ENCODE data around the gene SMPD3. TPM values are rescaled to one million over a fixed set of nuclear protein-coding genes. Genes with fewer than 3 reads are reported as not detected.

The SMPD3 gene
- total and polyA plus RNA-seq, 2 of the 4 experiments (the other 2 are of a cell fraction) = not detected

DNA sequence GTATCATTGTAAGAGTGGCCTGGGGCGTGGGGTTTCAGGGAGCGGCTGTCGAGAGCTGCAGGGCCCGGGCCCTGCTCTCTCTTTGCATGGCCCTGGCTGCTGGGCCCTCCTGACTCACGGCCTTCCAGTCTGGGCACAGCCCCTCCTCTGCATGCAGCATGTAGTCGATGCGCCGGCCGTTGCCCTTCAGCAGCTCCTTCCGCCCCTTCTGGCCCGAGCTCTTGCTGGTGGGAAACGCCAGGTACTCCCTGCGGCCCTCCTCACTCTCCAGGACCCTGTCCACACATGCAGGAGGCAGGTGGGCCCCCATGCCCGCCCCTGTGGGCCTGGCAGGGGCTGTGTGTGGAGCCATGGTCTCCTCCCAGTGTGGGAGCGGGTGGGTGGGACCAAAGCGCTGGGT, 86.8 kb downstream of the SMPD3 start:
- Histone ChIP-seq H2BK15ac (ENCODE audit: low read depth, low read length) (no peak overlapping the region), H3K9me3 (ENCODE audit: control insufficient read depth, insufficient read depth, low read length) (no peaks in the 10 kb centered on the region), H4K5ac (ENCODE audit: low read depth, low read length) (no peak overlapping the region), H3K27me3 (ENCODE audit: control insufficient read depth, insufficient read depth, low read length) (peaks cover 3% of the 10 kb centered on the region; the same call in 1 of the 2 replicates), H3K4ac (ENCODE audit: low read depth, low read length) (no peak overlapping the region), H3K4me3 (ENCODE audit: insufficient read depth, low read depth, low read length) (no peak overlapping the region), H3K9me1 (ENCODE audit: insufficient read depth, low read length) (no peaks in the 10 kb centered on the region), H4K20me1 (ENCODE audit: insufficient read depth, low read length) (no peaks in the 10 kb centered on the region), H2BK20ac (ENCODE audit: low read depth, low read length) (no peak overlapping the region), H2AK9ac (replicated peaks; ENCODE audit: low read depth, low read length, poor library complexity) (no peak overlapping the region), H2BK120ac (ENCODE audit: low read depth, low read length) (no peak overlapping the region), H3K18ac (ENCODE audit: low read depth, low read length) (no peak overlapping the region), H2AK5ac (ENCODE audit: low read depth, low read length) (no peak overlapping the region), H3K79me1 (ENCODE audit: low read depth in 1 of 2, low read length in 2 of 2) (no peaks in the 10 kb centered on the region), H3K14ac (replicated peaks; ENCODE audit: low read depth, low read length) (no peak overlapping the region), H2AFZ (replicated peaks; ENCODE audit: low read length, poor library complexity) (no peak overlapping the region), H3K56ac (ENCODE audit: extremely low read depth, insufficient read depth, low read length) (no peak overlapping the region), H3K27ac (ENCODE audit: insufficient read depth, low read length) (no peak overlapping the region), H3K36me3 (ENCODE audit: control insufficient read depth, insufficient read depth, low read length) (peaks cover 17% of the 10 kb centered on the region), H3K4me2 (ENCODE audit: low read depth, low read length) (no peak overlapping the region), H3K23ac (ENCODE audit: low read depth, low read length) (no peak overlapping the region), H2BK5ac (ENCODE audit: low read depth, low read length, poor library complexity, severe bottlenecking) (no peak overlapping the region), H4K91ac (ENCODE audit: insufficient read depth, low read depth, low read length) (no peak overlapping the region), H3K9ac (ENCODE audit: low read depth, low read length) (no peak overlapping the region), H3K4me1 (ENCODE audit: control insufficient read depth, insufficient read depth, low read length) (no peaks in the 10 kb centered on the region), H4K8ac (ENCODE audit: low read depth in 2 of 2, low read length in 2 of 2) (no peak overlapping the region)
- DNase-seq (no peak), ATAC-seq (ENCODE audit: low read depth) (no peak)
- BruUV-seq (replicated peaks) = no TSS peak
- dilution Hi-C loops (cut with HindIII; ENCODE audit: low sequenced_read_pairs, unreplicated experiment) = no loop called here
- ChIA-PET CTCF (no interaction called here), POLR2A (ENCODE audit: unreplicated experiment) (no interaction called here)
- intact Hi-C loops (cut with micrococcal nuclease) = no loop called here
- 87% methylated on average over 5 of the region's 16 CpGs; no CpG with 5 or more reads in 1 of the 2 experiments for WGBS, 2 experiments (ENCODE audit: extremely low coverage in 2 of 2, insufficient read length in 1 of 2)
- TF ChIP-seq POLR2A (IDR thresholded peaks at IDR 0.05; ENCODE audit: low read depth, low read length) = no peak
- TF ChIP-seq FOS (IDR thresholded peaks at IDR 0.05; ENCODE audit: low read depth, low read length) = no peak
- no peak for TF ChIP-seq RCOR1 (IDR thresholded peaks at IDR 0.05; ENCODE audit: insufficient replicate concordance, low read length)
- no peak for TF ChIP-seq BHLHE40 (IDR thresholded peaks at IDR 0.05; ENCODE audit: low read depth, low read length)
- TF ChIP-seq CHD1 (IDR thresholded peaks at IDR 0.05; ENCODE audit: low read depth, low read length) = no peak
- TF ChIP-seq NFE2L2 (IDR thresholded peaks at IDR 0.05; ENCODE audit: low read depth, low read length) = no peak
- no peak for TF ChIP-seq MXI1 (IDR thresholded peaks at IDR 0.05; ENCODE audit: borderline replicate concordance, low read depth, low read length)
- TF ChIP-seq MAFK (IDR thresholded peaks at IDR 0.05; ENCODE audit: low read depth, low read length) = no peak
- TF ChIP-seq RFX5 (IDR thresholded peaks at IDR 0.05; ENCODE audit: low read depth, low read length) = no peak
- no peak for TF ChIP-seq CEBPB (IDR thresholded peaks at IDR 0.05; ENCODE audit: low read depth, low read length)
- TF ChIP-seq MAZ (IDR thresholded peaks at IDR 0.05; ENCODE audit: borderline replicate concordance, low read depth, low read length) = no peak
- TF ChIP-seq, protein P1, sequence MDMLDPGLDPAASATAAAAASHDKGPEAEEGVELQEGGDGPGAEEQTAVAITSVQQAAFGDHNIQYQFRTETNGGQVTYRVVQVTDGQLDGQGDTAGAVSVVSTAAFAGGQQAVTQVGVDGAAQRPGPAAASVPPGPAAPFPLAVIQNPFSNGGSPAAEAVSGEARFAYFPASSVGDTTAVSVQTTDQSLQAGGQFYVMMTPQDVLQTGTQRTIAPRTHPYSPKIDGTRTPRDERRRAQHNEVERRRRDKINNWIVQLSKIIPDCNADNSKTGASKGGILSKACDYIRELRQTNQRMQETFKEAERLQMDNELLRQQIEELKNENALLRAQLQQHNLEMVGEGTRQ (IDR thresholded peaks at IDR 0.05; ENCODE audit: low read depth, low read length) = no peak
- in situ Hi-C loops (cut with MboI; ENCODE audit: low sequenced_read_pairs) = no loop called here

Measured in IMR-90 (cell line).